BE2C (cell line): ENCODE data around the gene ATRN.
"Not testable (repeated sequence)": the region's sequence is repeated elsewhere in the genome, so short reads cannot be mapped to it uniquely, and the experiment has no call there.

Experiments
- DNase-seq: peaks from one replicate; pipeline ENCODE4 v3.0.0-alpha.2; 2020
- H3K27me3 ChIP-seq: fragments of 250-450 bp; sonication (Bioruptor Pico); 2 replicates; pipeline ENCODE4 v1.5.1; 2020; ENCODE audit warnings: mild to moderate bottlenecking
- H3K36me3 ChIP-seq: fragments of 250-450 bp; sonication (Bioruptor Pico); 2 replicates; pipeline ENCODE4 v1.5.1; 2020; ENCODE audit warnings: mild to moderate bottlenecking
- H3K4me1 ChIP-seq: fragments of 250-450 bp; sonication (Bioruptor Pico); 2 replicates; pipeline ENCODE4 v1.5.1; 2020
- H3K4me3 ChIP-seq: 2 replicates; pipeline ENCODE4 v1.5.1; 2011; ENCODE audit warnings: low read depth, low read length
- H3K9me3 ChIP-seq: fragments of 250-450 bp; sonication (Bioruptor Pico); 2 replicates; pipeline ENCODE4 v1.5.1; 2020
- CTCF ChIP-seq: IDR thresholded peaks from 2 replicates; pipeline ENCODE4 v1.5.1; 2012; ENCODE audit warnings: mild to moderate bottlenecking, low read depth, low read length

Gene ATRN

DNA sequence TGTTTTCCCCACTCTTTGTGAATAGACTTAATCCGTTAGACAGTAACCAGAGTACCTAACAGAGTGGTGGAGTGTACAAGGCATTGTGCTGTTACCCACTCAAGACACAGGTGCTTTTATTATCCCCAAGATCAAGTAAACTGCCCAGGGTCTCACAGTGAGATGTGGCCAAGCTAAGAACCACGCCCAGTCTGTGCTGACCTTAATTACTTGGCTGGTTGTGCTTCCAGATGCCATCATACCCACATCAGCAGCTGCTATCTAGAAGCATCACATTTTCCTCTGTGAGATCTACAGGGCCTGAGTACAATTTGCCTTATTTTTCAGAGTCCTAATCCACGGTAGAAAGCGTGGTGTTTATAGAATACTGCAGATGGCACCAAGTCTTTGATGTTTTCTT is 122.1 kb downstream of the ATRN start:
- H3K9me3 ChIP-seq: no peaks in the 10 kb centered on the region
- no peak overlapping the region for H3K4me3 ChIP-seq
- TF ChIP-seq CTCF: no peak
- H3K4me1 ChIP-seq: no peaks in the 10 kb centered on the region
- DNase-seq: no peak
- peaks cover 15% of the 10 kb centered on the region for H3K36me3 ChIP-seq
- H3K27me3 ChIP-seq: no peaks in the 10 kb centered on the region

DNA sequence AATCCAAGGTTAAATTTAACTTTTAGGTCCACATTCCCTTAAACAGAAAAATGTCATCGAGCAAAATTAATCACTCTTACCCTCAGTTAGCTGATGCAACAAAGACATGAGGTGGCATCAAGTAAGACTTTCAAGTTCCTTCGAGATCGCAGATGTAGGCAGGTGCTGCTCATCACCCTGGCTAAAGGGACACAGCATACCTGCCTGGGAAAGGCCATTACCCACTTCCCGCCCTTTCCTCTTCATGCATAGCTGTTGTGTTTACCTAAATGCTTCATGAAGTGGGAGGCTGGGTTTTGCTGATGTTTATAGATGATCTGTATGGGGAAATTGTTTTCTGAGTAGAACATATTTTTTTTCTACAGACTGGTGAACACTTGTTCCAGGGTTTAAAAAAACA is 124.7 kb downstream of the ATRN start:
- no peak for DNase-seq
- Histone ChIP-seq H3K36me3 (peaks cover 23% of the 10 kb centered on the region), H3K9me3 (no peaks in the 10 kb centered on the region)

GRCh38 chr20:3603108-3603507 is 132.3 kb downstream of the ATRN start:
- Histone ChIP-seq H3K4me3 (no peak overlapping the region), H3K9me3 (no peaks in the 10 kb centered on the region), H3K4me1 (no peaks in the 10 kb centered on the region), H3K36me3 (peaks cover 20% of the 10 kb centered on the region), H3K27me3 (no peaks in the 10 kb centered on the region)
- no peak for TF ChIP-seq CTCF
- DNase-seq: peak; percentile 17

More for the DNA sequence above, 124.7 kb downstream of the ATRN start:
- H3K27me3 ChIP-seq: no peaks in the 10 kb centered on the region
- no peak overlapping the region for H3K4me3 ChIP-seq
- no peak for TF ChIP-seq CTCF
- H3K4me1 ChIP-seq: no peaks in the 10 kb centered on the region

DNA sequence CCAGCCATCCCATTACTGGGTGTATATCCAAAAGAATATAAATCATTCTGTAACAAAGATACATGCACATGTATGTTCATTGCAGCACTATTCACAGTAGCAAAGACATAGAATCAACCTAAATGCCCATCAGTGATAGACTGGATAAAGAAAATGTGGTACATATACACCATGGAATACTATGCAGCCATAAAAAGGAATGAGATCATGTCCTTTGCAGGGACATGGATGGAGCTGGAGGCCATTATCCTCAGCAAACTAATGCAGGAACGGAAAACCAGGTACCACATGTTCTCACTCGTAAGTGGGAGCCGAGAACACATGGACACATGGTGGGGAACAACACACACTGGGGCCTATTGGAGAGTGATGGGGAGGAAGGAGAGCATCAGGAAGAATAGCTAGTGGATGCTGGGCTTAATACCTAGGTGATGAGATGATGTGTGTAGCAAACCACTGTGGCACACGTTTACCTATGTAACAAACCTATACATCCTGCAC is 134.6 kb downstream of the ATRN start:
- H3K36me3 ChIP-seq: peaks cover 13% of the 10 kb centered on the region
- H3K9me3 ChIP-seq, DNase-seq, H3K4me3 ChIP-seq, H3K4me1 ChIP-seq, H3K27me3 ChIP-seq: not testable (repeated sequence)

DNA sequence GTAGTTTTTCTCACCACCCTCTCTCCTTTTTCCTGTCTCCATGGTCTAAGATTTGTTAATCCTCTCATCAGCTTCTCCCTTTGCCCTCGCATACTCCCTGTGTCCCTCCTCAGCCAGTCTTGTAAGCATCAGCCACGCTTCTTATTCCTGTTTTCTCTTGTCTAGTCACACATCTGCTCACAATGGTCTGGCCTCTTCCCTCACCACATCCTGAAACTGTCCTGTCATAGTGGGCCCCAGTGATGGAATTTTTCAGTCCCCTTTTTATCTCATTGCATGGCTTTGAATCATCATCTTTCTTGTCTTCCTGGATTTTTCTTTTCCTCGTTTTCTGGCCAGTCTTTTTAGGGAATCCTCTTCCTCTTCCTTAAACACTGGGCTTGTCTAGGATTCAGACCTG is 135.2 kb downstream of the ATRN start:
- no peaks in the 10 kb centered on the region for H3K4me1 ChIP-seq
- H3K4me3 ChIP-seq: no peak overlapping the region
- H3K9me3 ChIP-seq: no peaks in the 10 kb centered on the region
- no peaks in the 10 kb centered on the region for H3K27me3 ChIP-seq
- TF ChIP-seq CTCF: no peak
- no peak for DNase-seq
- H3K36me3 ChIP-seq: peaks cover 13% of the 10 kb centered on the region

GRCh38 chr20:3611901-3612300 is 141.1 kb downstream of the ATRN start:
- no peak for TF ChIP-seq CTCF
- Histone ChIP-seq H3K9me3 (no peaks in the 10 kb centered on the region), H3K4me1 (no peaks in the 10 kb centered on the region), H3K36me3 (no peaks in the 10 kb centered on the region; the same call in 1 of the 2 replicates), H3K4me3 (no peak overlapping the region), H3K27me3 (no peaks in the 10 kb centered on the region)
- no peak for DNase-seq
